Measurements from ENCODE around the gene NCKAP5.
A peak's percentile ranks its signal among the peaks of the same experiment; 100 is the strongest.

Gene NCKAP5

DNA sequence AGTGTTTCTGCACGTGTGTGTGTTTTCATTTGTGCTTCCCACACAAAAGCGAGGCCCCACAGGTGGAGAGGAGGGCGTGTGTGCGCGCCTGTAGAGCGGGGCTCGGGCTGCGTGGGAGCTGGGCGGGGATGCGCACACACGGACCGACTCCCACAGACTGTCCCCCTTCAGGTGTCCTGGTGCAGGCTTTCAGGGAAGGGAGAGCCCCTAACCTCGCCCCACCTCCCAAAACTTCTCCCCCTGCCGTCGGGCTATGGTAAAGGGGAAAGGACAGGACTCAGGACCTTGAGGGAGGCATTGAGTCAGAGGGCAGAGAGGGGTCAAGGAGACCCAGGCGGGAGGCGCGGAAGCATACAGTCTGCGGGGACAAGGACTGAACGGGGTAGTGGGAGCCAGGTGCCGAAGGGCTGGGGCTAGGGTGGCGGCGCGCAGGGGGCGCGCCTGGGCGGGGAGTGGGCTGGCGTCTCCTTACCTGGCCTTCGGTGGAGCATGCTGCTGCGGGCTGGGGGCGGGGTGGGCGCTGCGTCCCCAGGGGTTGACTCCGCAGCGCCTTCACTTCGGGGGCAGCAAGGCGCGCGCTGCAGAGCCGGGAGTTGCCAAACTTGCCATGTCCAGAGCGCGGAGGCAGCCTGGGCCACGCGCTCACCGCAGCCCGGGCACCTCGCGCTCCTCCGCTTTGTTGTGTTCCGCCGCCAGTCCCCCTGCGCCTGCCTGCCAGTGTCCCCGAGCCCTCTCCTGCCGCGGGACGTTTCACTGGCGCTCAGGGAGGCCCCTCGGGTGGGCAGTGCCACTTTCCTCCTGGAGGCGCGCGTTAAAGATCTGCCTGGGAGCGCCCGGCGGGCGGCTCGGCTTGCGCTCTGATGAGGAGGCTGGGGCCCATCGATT is 302.0 kb downstream of the NCKAP5 start:
- H3K36me3 ChIP-seq (ENCODE audit: control insufficient read depth in 4 of 4, insufficient read depth in 4 of 4, low read length in 3 of 4) = no peaks in the 10 kb centered on the region
- WGBS (ENCODE audit: insufficient coverage) = 3% methylated on average over 51 of the region's 68 CpGs
- no peak overlapping the region for H3K27ac ChIP-seq (ENCODE audit: insufficient read depth in 1 of 2, low read depth in 1 of 2, low read length in 2 of 2, poor library complexity in 1 of 2, severe bottlenecking in 2 of 2)
- ChIA-PET CTCF (no interaction called here), POLR2A (no interaction called here)
- DNase-seq = no peak
- peaks cover 5 to 40% (median 9%) of the 10 kb centered on the region in 5 experiments for H3K27me3 ChIP-seq (replicated peaks in 2 of 5; ENCODE audit: control insufficient read depth in 4 of 5, insufficient read depth in 5 of 5, low read length in 4 of 5)
- H3K4me3 ChIP-seq (ENCODE audit: control insufficient read depth in 1 of 7, extremely low read depth in 1 of 7, insufficient read depth in 4 of 7, low read depth in 2 of 7, low read length in 6 of 7) = no peak overlapping the region
- no peaks in the 10 kb centered on the region for H3K9me3 ChIP-seq (ENCODE audit: control extremely low read depth in 1 of 5, control insufficient read depth in 4 of 5, insufficient read depth in 2 of 5, low read depth in 1 of 5, low read length in 4 of 5)
- no peaks in the 10 kb centered on the region for H3K4me1 ChIP-seq (ENCODE audit: control extremely low read depth in 1 of 4, control insufficient read depth in 4 of 4, insufficient read depth in 4 of 4, low read length in 3 of 4)

DNA sequence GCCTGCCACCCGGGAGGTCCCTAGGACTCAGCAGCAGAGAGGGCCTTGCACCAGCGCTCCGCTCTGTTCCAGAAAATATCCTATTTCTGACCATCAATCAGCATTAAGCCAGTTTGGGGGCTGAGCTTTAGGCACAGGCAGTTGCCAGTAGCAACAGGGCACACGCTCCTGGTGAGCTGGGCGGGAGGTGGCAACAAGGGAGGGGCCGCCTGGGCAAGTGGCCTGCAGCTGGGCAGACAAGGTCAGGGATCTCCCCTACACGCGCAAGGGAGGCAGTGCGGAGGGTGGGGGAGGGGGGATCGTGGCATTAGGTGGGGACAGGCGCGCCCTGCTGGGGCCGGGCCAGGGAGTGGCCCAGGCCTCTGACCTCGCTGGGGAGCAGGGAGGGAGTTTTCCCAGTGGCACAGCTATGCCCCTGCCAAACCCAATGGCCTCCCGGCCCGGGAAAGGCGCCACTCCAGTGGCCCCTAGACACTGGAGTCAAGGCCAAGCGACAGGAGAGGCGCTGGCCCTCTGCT is 302.8 kb downstream of the NCKAP5 start:
- no peaks in the 10 kb centered on the region for H3K36me3 ChIP-seq (ENCODE audit: control insufficient read depth in 4 of 4, insufficient read depth in 4 of 4, low read length in 3 of 4)
- no peak for DNase-seq
- CTCF ChIA-PET = no interaction called here
- H3K27me3 ChIP-seq (replicated peaks in 2 of 5; ENCODE audit: control insufficient read depth in 4 of 5, insufficient read depth in 5 of 5, low read length in 4 of 5) = peaks cover 5 to 40% (median 9%) of the 10 kb centered on the region in 5 experiments
- H3K4me3 ChIP-seq (ENCODE audit: control insufficient read depth in 1 of 7, extremely low read depth in 1 of 7, insufficient read depth in 4 of 7, low read depth in 2 of 7, low read length in 6 of 7) = no peak overlapping the region
- WGBS (ENCODE audit: insufficient coverage) = 9% methylated on average over 11 of the region's 19 CpGs
- H3K9me3 ChIP-seq (ENCODE audit: control extremely low read depth in 1 of 5, control insufficient read depth in 4 of 5, insufficient read depth in 2 of 5, low read depth in 1 of 5, low read length in 4 of 5) = no peaks in the 10 kb centered on the region
- H3K27ac ChIP-seq (ENCODE audit: insufficient read depth in 1 of 2, low read depth in 1 of 2, low read length in 2 of 2, poor library complexity in 1 of 2, severe bottlenecking in 2 of 2) = no peak overlapping the region
- H3K4me1 ChIP-seq (ENCODE audit: control extremely low read depth in 1 of 4, control insufficient read depth in 4 of 4, insufficient read depth in 4 of 4, low read length in 3 of 4) = no peaks in the 10 kb centered on the region
- POLR2A ChIA-PET = no interaction called here

DNA sequence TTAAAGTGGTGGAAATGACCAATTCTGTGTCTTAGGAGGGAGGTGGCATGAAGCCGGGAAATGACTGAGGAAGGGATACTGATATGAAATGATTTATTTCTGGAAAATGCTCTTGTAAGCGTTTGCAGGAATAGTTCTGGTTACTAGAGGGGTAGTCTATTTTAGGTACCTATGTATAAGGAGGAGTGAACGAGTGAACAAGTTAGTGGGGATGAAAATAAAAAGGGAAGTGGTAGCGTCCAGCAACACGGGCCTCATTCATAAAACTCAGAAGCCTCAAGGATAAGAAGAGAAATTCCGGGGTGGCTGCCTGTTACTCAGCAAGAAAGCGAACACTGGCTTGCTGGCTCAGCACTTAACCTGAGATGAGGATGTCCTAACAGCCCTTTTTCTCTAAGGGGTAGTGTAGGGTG is 303.3 kb downstream of the NCKAP5 start:
- CTCF ChIA-PET = interaction anchor here (1.0 kb wide), 1 partner anchor 97 kb away, joined by 3 read pairs; no protein-coding TSS in a partner anchor
- Histone ChIP-seq H3K27ac (ENCODE audit: insufficient read depth in 1 of 2, low read depth in 1 of 2, low read length in 2 of 2, poor library complexity in 1 of 2, severe bottlenecking in 2 of 2) (no peak overlapping the region), H3K27me3 (replicated peaks in 2 of 5; ENCODE audit: control insufficient read depth in 4 of 5, insufficient read depth in 5 of 5, low read length in 4 of 5) (peaks cover 5 to 40% (median 9%) of the 10 kb centered on the region in 5 experiments), H3K4me1 (ENCODE audit: control extremely low read depth in 1 of 4, control insufficient read depth in 4 of 4, insufficient read depth in 4 of 4, low read length in 3 of 4) (no peaks in the 10 kb centered on the region), H3K9me3 (ENCODE audit: control extremely low read depth in 1 of 5, control insufficient read depth in 4 of 5, insufficient read depth in 2 of 5, low read depth in 1 of 5, low read length in 4 of 5) (no peaks in the 10 kb centered on the region), H3K4me3 (ENCODE audit: control insufficient read depth in 1 of 7, extremely low read depth in 1 of 7, insufficient read depth in 4 of 7, low read depth in 2 of 7, low read length in 6 of 7) (no peak overlapping the region), H3K36me3 (ENCODE audit: control insufficient read depth in 4 of 4, insufficient read depth in 4 of 4, low read length in 3 of 4) (no peaks in the 10 kb centered on the region)
- POLR2A ChIA-PET = no interaction called here
- DNase-seq = no peak
- WGBS (ENCODE audit: insufficient coverage) = 17% methylated on average over 7 of the region's 7 CpGs

DNA sequence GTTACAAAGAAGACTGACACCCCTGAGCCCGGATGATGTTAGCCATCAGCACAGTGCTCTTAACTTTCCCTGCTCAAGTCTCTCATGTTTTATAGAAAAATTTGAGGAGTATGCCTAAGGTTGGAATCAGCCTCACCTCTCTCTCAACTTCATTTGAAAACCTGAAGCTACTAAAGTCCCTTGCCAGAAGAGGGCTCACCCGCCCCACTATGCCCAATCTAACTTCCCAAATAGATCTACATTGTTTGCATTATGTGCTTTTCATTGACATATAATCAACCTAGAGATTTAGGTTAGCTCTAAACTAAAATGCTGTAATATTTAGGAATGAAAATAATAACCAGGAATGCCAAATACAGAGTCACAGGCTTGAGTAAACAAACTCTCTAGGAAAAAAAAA is 305.4 kb downstream of the NCKAP5 start:
- no CpG with 5 or more reads among the region's 2 CpGs for WGBS (ENCODE audit: insufficient coverage)
- H3K27me3 ChIP-seq (replicated peaks in 2 of 5; ENCODE audit: control insufficient read depth in 4 of 5, insufficient read depth in 5 of 5, low read length in 4 of 5) = peaks cover 5 to 40% (median 9%) of the 10 kb centered on the region in 5 experiments
- H3K36me3 ChIP-seq (ENCODE audit: control insufficient read depth in 4 of 4, insufficient read depth in 4 of 4, low read length in 3 of 4) = no peaks in the 10 kb centered on the region
- H3K27ac ChIP-seq (ENCODE audit: insufficient read depth in 1 of 2, low read depth in 1 of 2, low read length in 2 of 2, poor library complexity in 1 of 2, severe bottlenecking in 2 of 2) = no peak overlapping the region
- POLR2A ChIA-PET = no interaction called here
- no peaks in the 10 kb centered on the region for H3K9me3 ChIP-seq (ENCODE audit: control extremely low read depth in 1 of 5, control insufficient read depth in 4 of 5, insufficient read depth in 2 of 5, low read depth in 1 of 5, low read length in 4 of 5)
- CTCF ChIA-PET = interaction anchor here (0.7 kb wide), 1 partner anchor 580 kb away, joined by 3 read pairs; no protein-coding TSS in a partner anchor
- no peaks in the 10 kb centered on the region for H3K4me1 ChIP-seq (ENCODE audit: control extremely low read depth in 1 of 4, control insufficient read depth in 4 of 4, insufficient read depth in 4 of 4, low read length in 3 of 4)
- no peak for DNase-seq
- H3K4me3 ChIP-seq (ENCODE audit: control insufficient read depth in 1 of 7, extremely low read depth in 1 of 7, insufficient read depth in 4 of 7, low read depth in 2 of 7, low read length in 6 of 7) = no peak overlapping the region

DNA sequence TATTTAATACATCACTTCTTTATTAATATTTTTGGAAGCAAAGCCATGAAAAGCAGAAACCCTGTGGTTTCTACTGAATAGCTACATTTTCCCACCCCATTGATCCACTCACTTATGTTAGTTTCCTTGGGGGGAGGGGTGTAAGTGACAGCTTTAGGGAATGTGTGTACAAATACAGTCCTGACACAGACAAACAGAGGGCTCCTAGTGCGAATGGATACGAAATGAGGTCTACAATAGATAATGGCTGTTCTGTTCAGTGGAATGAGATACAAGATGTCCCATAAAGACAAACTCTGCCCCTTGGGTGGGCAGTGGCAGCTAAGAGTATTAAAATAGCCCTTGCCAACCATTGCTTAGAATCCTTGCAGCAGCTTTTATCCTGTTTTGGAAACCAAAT is 312.9 kb downstream of the NCKAP5 start:
- Histone ChIP-seq H3K4me1 (ENCODE audit: control extremely low read depth in 1 of 4, control insufficient read depth in 4 of 4, insufficient read depth in 4 of 4, low read length in 3 of 4) (no peaks in the 10 kb centered on the region), H3K4me3 (ENCODE audit: control insufficient read depth in 1 of 7, extremely low read depth in 1 of 7, insufficient read depth in 4 of 7, low read depth in 2 of 7, low read length in 6 of 7) (no peak overlapping the region), H3K27ac (ENCODE audit: insufficient read depth in 1 of 2, low read depth in 1 of 2, low read length in 2 of 2, poor library complexity in 1 of 2, severe bottlenecking in 2 of 2) (no peak overlapping the region), H3K9me3 (ENCODE audit: control extremely low read depth in 1 of 5, control insufficient read depth in 4 of 5, insufficient read depth in 2 of 5, low read depth in 1 of 5, low read length in 4 of 5) (no peaks in the 10 kb centered on the region), H3K27me3 (replicated peaks in 2 of 5; ENCODE audit: control insufficient read depth in 4 of 5, insufficient read depth in 5 of 5, low read length in 4 of 5) (no peaks in the 10 kb centered on the region), H3K36me3 (ENCODE audit: control insufficient read depth in 4 of 4, insufficient read depth in 4 of 4, low read length in 3 of 4) (no peaks in the 10 kb centered on the region)
- ChIA-PET CTCF (no interaction called here), POLR2A (no interaction called here)
- no peak for DNase-seq
- WGBS (ENCODE audit: insufficient coverage) = no CpG with 5 or more reads among the region's 2 CpGs

DNA sequence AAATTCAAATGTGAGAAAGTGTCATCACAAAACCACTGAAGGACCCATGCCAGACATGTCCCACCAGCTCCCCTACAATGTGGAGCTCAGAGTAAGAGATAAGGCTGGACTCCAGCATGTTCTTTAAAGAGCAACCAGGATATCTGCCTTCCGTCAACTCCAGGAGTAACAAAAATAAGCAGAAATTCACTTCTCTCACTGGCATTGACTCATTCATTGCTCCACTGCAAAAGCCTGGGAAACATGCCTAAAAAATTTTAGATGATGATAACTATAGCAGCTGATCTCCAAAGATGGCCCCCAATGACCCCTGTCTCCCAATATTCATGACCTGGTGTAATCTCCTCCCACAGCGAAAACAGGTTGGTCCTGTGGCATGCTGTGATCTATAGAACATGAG is 314.5 kb downstream of the NCKAP5 start:
- no peaks in the 10 kb centered on the region for H3K9me3 ChIP-seq (ENCODE audit: control extremely low read depth in 1 of 5, control insufficient read depth in 4 of 5, insufficient read depth in 2 of 5, low read depth in 1 of 5, low read length in 4 of 5)
- ChIA-PET CTCF (no interaction called here), POLR2A (no interaction called here)
- no peaks in the 10 kb centered on the region for H3K36me3 ChIP-seq (ENCODE audit: control insufficient read depth in 4 of 4, insufficient read depth in 4 of 4, low read length in 3 of 4)
- no peak overlapping the region for H3K27ac ChIP-seq (ENCODE audit: insufficient read depth in 1 of 2, low read depth in 1 of 2, low read length in 2 of 2, poor library complexity in 1 of 2, severe bottlenecking in 2 of 2)
- no peak overlapping the region for H3K4me3 ChIP-seq (ENCODE audit: control insufficient read depth in 1 of 7, extremely low read depth in 1 of 7, insufficient read depth in 4 of 7, low read depth in 2 of 7, low read length in 6 of 7)
- H3K27me3 ChIP-seq (replicated peaks in 2 of 5; ENCODE audit: control insufficient read depth in 4 of 5, insufficient read depth in 5 of 5, low read length in 4 of 5) = no peaks in the 10 kb centered on the region
- no peak for DNase-seq
- WGBS (ENCODE audit: insufficient coverage) = no CpG with 5 or more reads among the region's 2 CpGs
- H3K4me1 ChIP-seq (ENCODE audit: control extremely low read depth in 1 of 4, control insufficient read depth in 4 of 4, insufficient read depth in 4 of 4, low read length in 3 of 4) = no peaks in the 10 kb centered on the region

DNA sequence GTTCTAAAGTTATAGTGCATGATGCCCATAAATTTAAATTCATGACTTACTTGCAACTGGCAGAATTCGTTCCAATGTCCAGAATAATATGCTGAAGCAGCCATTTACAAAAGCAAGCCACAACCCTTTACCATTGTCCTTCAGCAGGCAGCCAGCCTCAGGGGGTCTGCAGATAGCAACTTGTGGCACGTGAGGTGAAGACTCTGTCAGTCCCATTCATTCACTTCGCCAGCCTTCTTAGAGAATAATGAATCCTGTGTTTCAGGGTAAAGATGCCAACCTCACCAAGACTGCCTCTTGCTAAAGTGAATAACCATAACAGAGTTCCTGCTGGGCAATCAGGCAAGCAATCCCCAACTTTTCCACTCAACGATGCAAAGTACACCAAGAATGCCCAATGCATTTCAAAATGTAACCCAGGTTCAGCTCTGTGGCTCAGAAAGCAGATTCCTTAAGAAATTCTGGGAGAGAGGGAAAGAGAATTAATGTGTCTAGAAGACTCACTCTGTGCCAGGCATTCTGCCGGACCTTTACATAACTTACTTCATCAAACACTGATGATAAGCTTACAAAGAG is 315.4 kb downstream of the NCKAP5 start:
- DNase-seq = no peak
- no peak overlapping the region for H3K27ac ChIP-seq (ENCODE audit: insufficient read depth in 1 of 2, low read depth in 1 of 2, low read length in 2 of 2, poor library complexity in 1 of 2, severe bottlenecking in 2 of 2)
- H3K9me3 ChIP-seq (ENCODE audit: control extremely low read depth in 1 of 5, control insufficient read depth in 4 of 5, insufficient read depth in 2 of 5, low read depth in 1 of 5, low read length in 4 of 5) = no peaks in the 10 kb centered on the region
- no peaks in the 10 kb centered on the region for H3K4me1 ChIP-seq (ENCODE audit: control extremely low read depth in 1 of 4, control insufficient read depth in 4 of 4, insufficient read depth in 4 of 4, low read length in 3 of 4)
- no peaks in the 10 kb centered on the region for H3K27me3 ChIP-seq (replicated peaks in 2 of 5; ENCODE audit: control insufficient read depth in 4 of 5, insufficient read depth in 5 of 5, low read length in 4 of 5)
- 96% methylated on average over 3 of the region's 5 CpGs for WGBS (ENCODE audit: insufficient coverage)
- ChIA-PET POLR2A (no interaction called here), CTCF (no interaction called here)
- peak overlapping the region in 1 of 7 experiments; percentile 4 for H3K4me3 ChIP-seq (ENCODE audit: control insufficient read depth in 1 of 7, extremely low read depth in 1 of 7, insufficient read depth in 4 of 7, low read depth in 2 of 7, low read length in 6 of 7)
- H3K36me3 ChIP-seq (ENCODE audit: control insufficient read depth in 4 of 4, insufficient read depth in 4 of 4, low read length in 3 of 4) = no peaks in the 10 kb centered on the region

All from common myeloid progenitor, CD34-positive (primary cell).